HUES64 (cell line): ENCODE data around the gene TRIP11.

Experiments
- H3K27ac ChIP-seq: 2 replicates; pipeline ENCODE4 v1.7.0; 2013; ENCODE audit warnings: low read depth, low read length, inconsistent platforms
- H3K27me3 ChIP-seq: 2 replicates; pipeline ENCODE4 v1.6.1; 2013; ENCODE audit warnings: mild to moderate bottlenecking, low read length; ENCODE audit not compliant: insufficient read depth
- H3K36me3 ChIP-seq: 2 replicates; pipeline ENCODE4 v1.6.1; 2013; ENCODE audit warnings: mild to moderate bottlenecking, low read length; ENCODE audit not compliant: insufficient read depth
- H3K4me1 ChIP-seq: 2 replicates; pipeline ENCODE4 v1.6.1; 2013; ENCODE audit warnings: mild to moderate bottlenecking, low read length, moderate library complexity; ENCODE audit not compliant: insufficient read depth
- H3K4me3 ChIP-seq: 2 replicates; pipeline ENCODE4 v1.5.1; 2013; ENCODE audit warnings: mild to moderate bottlenecking, low read length, moderate library complexity
- H3K9ac ChIP-seq: 2 replicates; pipeline ENCODE4 v1.6.1; 2013; ENCODE audit warnings: mild to moderate bottlenecking, low read depth, low read length
- H3K9me3 ChIP-seq: 2 replicates; pipeline ENCODE4 v1.6.1; 2013; ENCODE audit warnings: low read depth, low read length; ENCODE audit not compliant: insufficient read depth
- WGBS: fragments of 150-250, 120-280 bp; methylation state at CpG from one replicate; pipeline ENCODE4 v1.1.7; 2013; ENCODE audit warnings: missing lambda C conversion rate; 5-methylcytosine and 5-hydroxymethylcytosine counted together

TRIP11 gene

GRCh38 chr14:92009604-92010003 lies 30.3 kb downstream of the TRIP11 start:
- Histone ChIP-seq H3K36me3 (peaks cover 76% of the 10 kb centered on the region), H3K27me3 (no peaks in the 10 kb centered on the region), H3K9ac (no peak overlapping the region), H3K27ac (no peak overlapping the region), H3K4me3 (no peak overlapping the region), H3K9me3 (no peaks in the 10 kb centered on the region), H3K4me1 (no peaks in the 10 kb centered on the region)
- 100% methylated on average over 1 of the region's 1 CpG for WGBS

- 95% methylated on average over 5 of the region's 5 CpGs for WGBS
Observed at GRCh38 chr14:92005019-92005418, 34.8 kb downstream of the TRIP11 start.

GRCh38 chr14:92004062-92004461 lies 35.8 kb downstream of the TRIP11 start:
- Histone ChIP-seq H3K27me3 (no peaks in the 10 kb centered on the region), H3K27ac (no peak overlapping the region), H3K4me3 (no peak overlapping the region), H3K36me3 (peaks cover 66% of the 10 kb centered on the region), H3K9me3 (no peaks in the 10 kb centered on the region), H3K9ac (no peak overlapping the region), H3K4me1 (no peaks in the 10 kb centered on the region)
- WGBS = 92% methylated on average over 2 of the region's 2 CpGs

More at GRCh38 chr14:92005019-92005418, 34.8 kb downstream of the TRIP11 start:
- Histone ChIP-seq H3K27me3 (no peaks in the 10 kb centered on the region), H3K4me1 (no peaks in the 10 kb centered on the region), H3K9ac (no peak overlapping the region), H3K27ac (no peak overlapping the region), H3K9me3 (no peaks in the 10 kb centered on the region), H3K4me3 (no peak overlapping the region), H3K36me3 (peaks cover 62% of the 10 kb centered on the region)

DNA sequence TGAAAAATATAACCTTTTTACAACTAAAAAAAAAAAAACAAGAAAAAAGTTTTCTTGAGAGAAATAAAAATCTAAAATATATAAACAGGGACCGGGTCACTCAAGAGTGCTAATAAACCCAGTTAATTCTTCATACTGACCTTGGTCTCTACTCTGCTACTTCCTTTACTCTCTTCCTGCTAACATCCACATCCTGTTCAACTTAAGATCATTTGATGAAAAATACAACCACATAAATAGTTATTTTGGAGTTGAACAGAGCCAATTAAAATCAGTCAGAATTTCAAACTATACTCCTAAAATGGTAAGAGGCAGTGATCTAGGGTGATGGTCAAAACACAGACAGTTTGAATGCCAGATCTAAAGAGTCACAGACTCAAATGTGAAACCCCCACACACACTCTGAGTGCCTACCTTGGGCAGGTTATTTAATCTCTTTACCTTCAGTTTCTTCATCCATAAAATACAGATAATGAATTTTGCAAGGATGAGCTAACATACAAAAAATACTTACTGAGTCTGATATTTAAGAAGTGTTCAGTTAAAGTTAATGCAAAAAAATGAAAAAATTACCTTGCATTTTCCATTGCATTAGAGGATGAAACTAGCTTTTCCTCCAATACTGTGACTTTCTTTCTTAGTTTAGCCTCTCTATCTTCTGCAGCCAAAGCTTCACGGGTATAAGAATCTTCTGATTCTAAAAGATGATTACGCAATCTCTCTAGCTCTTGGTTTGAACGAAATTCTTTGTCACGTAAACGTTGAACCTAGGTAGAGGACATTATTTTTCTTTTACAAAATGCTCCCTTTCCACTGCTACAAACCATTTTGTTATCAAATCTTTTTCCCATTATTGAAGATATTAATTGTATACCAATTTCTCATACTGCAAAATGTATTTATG lies 40.9 kb downstream of the TRIP11 start:
- peaks cover 56% of the 10 kb centered on the region for H3K36me3 ChIP-seq
- no peak overlapping the region for H3K4me3 ChIP-seq
- H3K27me3 ChIP-seq = no peaks in the 10 kb centered on the region
- no peaks in the 10 kb centered on the region for H3K4me1 ChIP-seq
- no peak overlapping the region for H3K27ac ChIP-seq
- H3K9me3 ChIP-seq = no peaks in the 10 kb centered on the region
- 94% methylated on average over 6 of the region's 6 CpGs for WGBS
- H3K9ac ChIP-seq = no peak overlapping the region

- no peak overlapping the region for H3K4me3 ChIP-seq
- no peaks in the 10 kb centered on the region for H3K4me1 ChIP-seq
- no peak overlapping the region for H3K27ac ChIP-seq
- H3K9me3 ChIP-seq = no peaks in the 10 kb centered on the region
- H3K27me3 ChIP-seq = no peaks in the 10 kb centered on the region
- H3K36me3 ChIP-seq = peaks cover 57% of the 10 kb centered on the region
- H3K9ac ChIP-seq = no peak overlapping the region
Observed at GRCh38 chr14:91997492-91997891, 42.4 kb downstream of the TRIP11 start.

DNA sequence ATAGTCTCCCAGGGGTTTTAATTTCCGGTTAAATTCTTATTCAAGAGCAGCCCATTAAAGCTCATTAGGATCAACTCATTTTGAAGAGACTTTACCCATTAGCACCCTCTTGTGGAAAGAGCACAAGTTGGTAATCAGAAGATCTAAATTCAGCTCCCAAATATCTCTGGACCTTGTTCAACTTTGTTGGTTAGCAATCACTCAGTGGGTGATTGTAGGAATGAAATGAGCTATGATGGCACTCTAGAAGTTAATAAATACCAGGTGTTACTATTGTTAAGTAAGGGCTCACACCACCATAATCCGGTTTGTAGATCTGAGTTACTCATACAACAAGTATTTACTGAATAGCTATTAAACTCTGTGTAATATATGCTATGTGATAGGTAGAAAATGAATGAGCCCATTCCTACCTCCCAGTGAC lies 42.9 kb downstream of the TRIP11 start:
- H3K4me3 ChIP-seq = no peak overlapping the region
- peaks cover 63% of the 10 kb centered on the region for H3K36me3 ChIP-seq
- WGBS = 89% methylated on average over 1 of the region's 2 CpGs
- H3K4me1 ChIP-seq = no peaks in the 10 kb centered on the region
- H3K9me3 ChIP-seq = no peaks in the 10 kb centered on the region
- no peak overlapping the region for H3K9ac ChIP-seq
- H3K27ac ChIP-seq = no peak overlapping the region
- no peaks in the 10 kb centered on the region for H3K27me3 ChIP-seq

GRCh38 chr14:91987192-91987591 lies 52.7 kb downstream of the TRIP11 start:
- no peaks in the 10 kb centered on the region for H3K27me3 ChIP-seq
- H3K9ac ChIP-seq = no peak overlapping the region
- H3K36me3 ChIP-seq = peaks cover 74% of the 10 kb centered on the region
- H3K4me3 ChIP-seq = no peak overlapping the region
- WGBS = 99% methylated on average over 3 of the region's 3 CpGs
- no peaks in the 10 kb centered on the region for H3K4me1 ChIP-seq
- no peak overlapping the region for H3K27ac ChIP-seq
- no peaks in the 10 kb centered on the region for H3K9me3 ChIP-seq

GRCh38 chr14:91985521-91986255 lies 54.2 kb downstream of the TRIP11 start:
- no peaks in the 10 kb centered on the region for H3K9me3 ChIP-seq
- H3K9ac ChIP-seq = no peak overlapping the region
- H3K4me1 ChIP-seq = no peaks in the 10 kb centered on the region
- 100% methylated on average over 4 of the region's 4 CpGs for WGBS
- peaks cover 60% of the 10 kb centered on the region for H3K36me3 ChIP-seq
- no peak overlapping the region for H3K4me3 ChIP-seq
- no peaks in the 10 kb centered on the region for H3K27me3 ChIP-seq
- no peak overlapping the region for H3K27ac ChIP-seq

- H3K36me3 ChIP-seq = peaks cover 59% of the 10 kb centered on the region
- WGBS = 100% methylated on average over 4 of the region's 4 CpGs
- H3K9ac ChIP-seq = no peak overlapping the region
- no peaks in the 10 kb centered on the region for H3K27me3 ChIP-seq
- H3K4me1 ChIP-seq = no peaks in the 10 kb centered on the region
- H3K4me3 ChIP-seq = no peak overlapping the region
- no peaks in the 10 kb centered on the region for H3K9me3 ChIP-seq
- no peak overlapping the region for H3K27ac ChIP-seq
Observed at GRCh38 chr14:91985008-91985407, 54.9 kb downstream of the TRIP11 start.

- no peak overlapping the region for H3K9ac ChIP-seq
- no peaks in the 10 kb centered on the region for H3K4me1 ChIP-seq
- no peak overlapping the region for H3K27ac ChIP-seq
- no peaks in the 10 kb centered on the region for H3K27me3 ChIP-seq
- no CpG with 5 or more reads among the region's 4 CpGs for WGBS
- H3K9me3 ChIP-seq = no peaks in the 10 kb centered on the region
- no peak overlapping the region for H3K4me3 ChIP-seq
- peaks cover 48% of the 10 kb centered on the region for H3K36me3 ChIP-seq
Observed at GRCh38 chr14:91983588-91983987, 56.3 kb downstream of the TRIP11 start.

- Histone ChIP-seq H3K27me3 (no peaks in the 10 kb centered on the region), H3K9ac (no peak overlapping the region), H3K4me3 (no peak overlapping the region), H3K4me1 (no peaks in the 10 kb centered on the region), H3K36me3 (peaks cover 28% of the 10 kb centered on the region), H3K9me3 (no peaks in the 10 kb centered on the region), H3K27ac (no peak overlapping the region)
Observed at GRCh38 chr14:91980157-91980556, 59.7 kb downstream of the TRIP11 start.
